HL-60/S4 treated with phorbol 12-myristate 13-acetate at 8.2 ng/mL for 4 days and 3 days (cell line): ENCODE results near the gene PRSS16.
"Not testable (repeated sequence)": the region's sequence is repeated elsewhere in the genome, so short reads cannot be mapped to it uniquely, and the experiment has no call there.

Experiments used
- in situ Hi-C: fragments of 300-500 bp; cut with MboI; formaldehyde crosslinking; loops from 2 replicates; pipeline ENCODE4 v1.15.0; 2022; ENCODE audit warnings: low sequenced_read_pairs

Gene PRSS16, protein sequence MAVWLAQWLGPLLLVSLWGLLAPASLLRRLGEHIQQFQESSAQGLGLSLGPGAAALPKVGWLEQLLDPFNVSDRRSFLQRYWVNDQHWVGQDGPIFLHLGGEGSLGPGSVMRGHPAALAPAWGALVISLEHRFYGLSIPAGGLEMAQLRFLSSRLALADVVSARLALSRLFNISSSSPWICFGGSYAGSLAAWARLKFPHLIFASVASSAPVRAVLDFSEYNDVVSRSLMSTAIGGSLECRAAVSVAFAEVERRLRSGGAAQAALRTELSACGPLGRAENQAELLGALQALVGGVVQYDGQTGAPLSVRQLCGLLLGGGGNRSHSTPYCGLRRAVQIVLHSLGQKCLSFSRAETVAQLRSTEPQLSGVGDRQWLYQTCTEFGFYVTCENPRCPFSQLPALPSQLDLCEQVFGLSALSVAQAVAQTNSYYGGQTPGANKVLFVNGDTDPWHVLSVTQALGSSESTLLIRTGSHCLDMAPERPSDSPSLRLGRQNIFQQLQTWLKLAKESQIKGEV

DNA sequence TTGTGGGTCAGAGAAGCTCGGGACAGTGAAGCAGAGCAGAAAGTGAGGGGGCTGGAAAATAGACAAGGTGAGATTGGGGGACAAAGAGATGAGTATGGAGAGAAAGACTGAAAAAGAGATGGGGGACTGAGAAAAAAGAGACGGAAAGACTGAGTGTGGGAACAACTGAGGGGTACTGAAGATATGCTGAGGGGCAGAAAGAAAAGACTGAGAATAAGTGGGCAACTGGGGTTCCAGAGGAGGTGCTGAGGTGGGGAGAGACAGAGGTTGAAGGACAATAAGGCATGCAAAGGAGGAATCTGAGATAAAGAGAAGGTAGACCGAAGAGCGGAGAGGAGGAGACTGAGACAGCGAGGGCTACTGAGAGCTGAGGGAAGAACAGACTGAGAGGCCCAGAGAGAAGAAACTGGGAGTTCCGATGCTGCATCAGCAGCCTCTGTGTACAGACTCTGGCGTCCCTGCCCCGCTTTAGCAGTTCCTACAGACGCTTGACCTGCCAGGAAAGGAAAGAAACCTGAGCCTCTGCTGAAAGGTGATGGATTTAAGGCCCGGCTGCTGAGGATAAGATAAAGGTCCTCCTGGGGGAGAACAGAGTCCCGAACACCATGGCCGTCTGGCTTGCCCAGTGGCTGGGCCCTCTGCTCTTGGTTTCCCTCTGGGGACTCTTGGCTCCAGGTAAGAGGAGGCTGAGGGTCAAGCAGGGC, at the start of gene PRSS16:
Gene PRSS16 (plus strand): TSS at position 569 of the 704 bp plus-strand sequence. CDS start 37 bp downstream, at position 606.
- in situ Hi-C loops = no loop called here

DNA sequence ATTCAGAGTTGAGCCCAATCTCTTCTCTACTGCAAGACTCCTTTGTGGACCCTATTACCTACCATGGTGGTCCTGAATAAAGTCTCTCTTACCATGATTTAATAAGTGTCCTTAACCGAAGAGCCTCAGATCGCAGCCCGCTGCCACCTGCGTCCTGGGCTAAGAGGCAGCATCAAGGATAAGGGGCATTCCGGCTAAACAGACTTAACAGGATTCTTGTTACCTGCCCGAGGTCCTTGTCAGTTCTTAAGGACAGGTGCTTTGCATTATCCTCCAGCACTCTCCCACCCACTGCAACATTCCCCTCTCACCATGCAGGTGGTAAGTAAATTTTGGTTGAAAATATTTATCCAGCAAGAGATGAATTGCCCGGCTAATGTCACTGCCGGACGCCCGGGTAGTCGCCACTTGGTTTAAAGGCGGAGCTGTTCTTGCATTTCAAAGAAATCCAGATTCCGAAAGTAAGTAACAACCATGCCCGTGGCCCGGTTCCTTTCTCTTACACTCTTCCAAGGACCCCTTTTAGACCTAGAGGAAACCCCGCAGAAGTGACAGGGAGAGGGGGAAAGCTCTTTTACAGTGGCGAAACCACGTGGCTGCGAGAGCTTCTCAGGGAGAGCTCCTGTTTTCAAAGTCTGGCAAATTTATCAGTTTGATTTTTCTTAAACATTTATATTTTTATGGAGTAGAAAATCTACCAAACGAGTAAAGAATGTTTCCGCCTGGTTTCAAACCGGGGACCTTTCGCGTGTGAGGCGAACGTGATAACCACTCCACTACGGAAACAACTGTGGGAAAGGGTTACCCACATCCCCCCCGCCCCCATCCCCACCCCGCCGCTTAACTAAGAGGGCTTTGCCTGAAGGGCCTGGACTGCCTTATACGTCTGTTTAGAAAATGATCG, 41.9 kb upstream of the PRSS16 start:
- in situ Hi-C loops = no loop called here

DNA sequence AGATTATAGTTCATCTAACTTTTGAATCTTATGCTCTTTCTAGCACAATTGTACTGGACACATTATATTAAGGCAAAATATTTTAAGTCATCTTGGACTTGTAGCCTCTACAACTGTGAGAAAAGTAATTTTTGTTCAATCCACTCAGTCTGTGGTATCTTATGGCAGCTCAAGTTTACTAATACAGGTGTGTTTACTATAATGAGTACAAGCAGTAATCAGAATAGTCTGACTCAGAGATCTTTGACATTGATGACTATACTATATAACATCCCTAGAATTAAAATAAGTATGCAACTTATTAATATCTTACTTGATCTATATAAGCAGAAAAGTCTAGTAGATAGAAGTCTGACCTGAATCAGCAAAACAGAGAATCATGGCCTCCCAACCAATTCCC, 40.7 kb upstream of the PRSS16 start:
- in situ Hi-C loops = no loop called here

DNA sequence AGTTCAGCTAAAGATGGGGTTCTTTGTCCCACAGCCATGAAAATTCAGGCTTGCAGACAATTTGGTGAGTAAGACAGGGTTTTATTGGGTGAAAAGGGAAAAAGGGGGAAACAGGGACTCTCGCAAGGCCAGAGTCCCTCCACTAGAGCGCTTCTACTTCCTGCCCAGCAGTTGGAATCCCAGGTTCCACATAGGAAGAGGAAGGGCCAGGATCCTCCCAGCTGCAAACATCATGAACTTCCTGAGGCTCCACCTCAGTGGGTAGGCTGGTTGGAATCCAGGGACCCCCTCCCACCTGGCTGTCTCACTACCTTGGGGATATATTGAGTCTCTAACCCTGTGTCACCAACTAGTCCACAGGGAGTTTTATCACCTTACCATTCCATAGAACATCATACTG, 39.5 kb upstream of the PRSS16 start:
- in situ Hi-C loops = no loop called here

DNA sequence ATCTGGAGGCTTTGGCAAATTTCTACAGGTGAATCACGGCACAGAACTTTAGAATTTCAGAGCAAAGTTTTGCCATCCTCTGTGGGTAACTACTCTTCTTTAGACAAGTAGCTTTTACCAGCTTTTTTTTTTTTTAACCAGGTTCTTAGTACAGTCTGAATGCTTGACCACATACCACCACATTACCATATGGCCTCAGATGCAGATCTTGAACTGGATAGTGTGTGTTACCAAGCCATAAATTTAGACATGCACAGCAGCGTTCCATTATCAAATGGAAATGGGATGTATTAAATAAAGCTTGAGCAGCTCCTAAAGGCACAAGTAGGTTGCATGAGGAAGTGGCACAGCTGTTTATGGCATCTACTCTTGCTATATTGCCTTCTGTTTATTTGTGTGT, 38.3 kb upstream of the PRSS16 start:
- in situ Hi-C loops = no loop called here

DNA sequence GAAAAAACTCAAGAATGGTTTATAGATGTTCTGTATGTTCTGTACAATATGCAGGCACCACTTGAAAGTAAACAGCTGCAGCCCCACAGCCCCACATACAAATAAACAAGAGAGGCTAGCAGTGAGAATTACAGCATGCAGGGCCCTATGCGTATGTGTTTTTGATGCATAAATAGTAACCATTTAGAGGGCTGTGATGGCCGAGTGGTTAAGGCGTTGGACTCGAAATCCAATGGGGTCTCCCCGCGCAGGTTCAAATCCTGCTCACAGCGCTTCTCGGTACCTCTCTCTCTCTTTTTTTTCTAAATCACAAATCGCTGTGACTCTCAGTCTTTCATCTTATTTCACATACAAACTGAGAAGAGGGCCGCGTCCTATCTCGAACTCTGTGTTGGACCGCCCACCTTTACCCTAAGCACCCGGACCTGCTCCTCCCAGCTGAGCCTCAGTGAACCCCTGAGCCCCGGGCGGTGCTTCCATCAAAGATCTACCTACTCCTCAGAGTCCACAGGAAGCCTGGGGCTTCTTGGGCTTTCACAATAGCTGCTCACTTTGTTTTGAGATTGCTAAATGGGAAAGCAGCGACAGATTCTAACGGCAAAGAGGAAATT, 37.7 kb upstream of the PRSS16 start:
- in situ Hi-C loops = no loop called here

DNA sequence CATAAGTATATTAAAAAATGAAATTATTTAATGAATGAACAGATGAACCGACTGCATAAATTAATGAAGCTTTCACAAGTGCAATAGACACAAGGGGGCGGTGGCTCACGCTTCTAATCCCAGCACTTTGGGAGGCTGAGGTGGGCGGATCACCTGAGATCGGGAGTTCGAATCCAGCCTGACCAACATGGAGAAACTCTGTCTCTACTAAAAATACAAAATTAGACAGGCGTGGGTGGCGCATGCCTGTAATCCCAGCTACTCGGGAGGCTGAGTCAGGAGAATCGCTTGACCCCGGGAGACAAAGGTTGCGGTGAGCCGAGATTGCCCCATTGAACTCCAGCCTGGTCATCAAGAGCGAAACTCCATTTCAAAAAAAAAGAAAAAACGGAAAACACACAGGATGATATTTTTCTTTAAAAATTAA, 34.4 kb upstream of the PRSS16 start:
- in situ Hi-C loops = not testable (repeated sequence)

DNA sequence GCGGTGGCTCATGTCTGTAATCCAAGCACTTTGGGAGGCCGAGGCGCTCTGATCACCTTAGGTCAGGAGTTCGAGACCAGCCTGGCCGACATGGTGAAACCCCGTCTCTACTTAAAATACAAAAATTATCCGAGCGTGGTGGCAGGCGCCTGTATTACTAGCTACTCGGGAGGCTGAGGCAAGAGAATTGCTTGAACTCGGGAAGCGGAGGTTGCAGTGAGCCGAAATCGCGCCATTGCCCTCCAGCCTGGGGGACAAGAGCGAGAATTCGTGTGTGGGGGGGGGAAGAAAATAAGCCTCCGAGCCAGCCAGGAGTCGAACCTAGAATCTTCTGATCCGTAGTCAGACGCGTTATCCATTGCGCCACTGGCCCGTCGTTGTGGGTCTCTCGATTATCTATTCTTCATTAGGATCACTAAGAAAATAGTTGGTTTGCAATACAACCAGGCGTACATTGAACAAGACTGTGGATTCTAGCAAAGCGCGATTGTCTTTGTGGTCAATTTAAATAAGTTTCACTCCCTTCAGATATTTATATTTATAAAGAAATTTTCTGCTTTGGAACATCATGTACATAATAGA, 33.9 kb upstream of the PRSS16 start:
- in situ Hi-C loops = no loop called here

DNA sequence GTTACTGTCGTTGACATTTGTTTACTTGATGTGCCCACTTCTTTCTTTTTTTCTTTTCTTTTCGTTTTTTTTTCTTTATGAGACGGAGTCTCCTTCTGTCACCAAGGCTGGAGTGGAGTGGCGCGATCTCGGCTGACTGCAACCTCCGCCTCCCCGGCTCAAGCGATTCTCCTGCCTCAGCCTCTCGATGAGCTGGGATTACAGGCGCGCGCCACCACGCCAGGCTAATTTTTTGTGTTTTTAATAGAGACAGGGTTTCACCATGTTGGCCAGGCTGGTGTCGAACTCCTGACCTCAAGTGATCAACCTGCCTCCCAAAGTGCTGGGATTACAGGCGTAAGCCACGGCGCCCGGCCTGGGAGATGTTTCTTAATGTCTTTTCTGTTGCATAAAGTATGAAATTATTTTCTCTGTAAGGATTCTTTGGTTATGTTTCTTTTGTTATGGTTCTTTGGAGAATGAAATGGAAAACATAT, 33.3 kb upstream of the PRSS16 start:
- in situ Hi-C loops = no loop called here

DNA sequence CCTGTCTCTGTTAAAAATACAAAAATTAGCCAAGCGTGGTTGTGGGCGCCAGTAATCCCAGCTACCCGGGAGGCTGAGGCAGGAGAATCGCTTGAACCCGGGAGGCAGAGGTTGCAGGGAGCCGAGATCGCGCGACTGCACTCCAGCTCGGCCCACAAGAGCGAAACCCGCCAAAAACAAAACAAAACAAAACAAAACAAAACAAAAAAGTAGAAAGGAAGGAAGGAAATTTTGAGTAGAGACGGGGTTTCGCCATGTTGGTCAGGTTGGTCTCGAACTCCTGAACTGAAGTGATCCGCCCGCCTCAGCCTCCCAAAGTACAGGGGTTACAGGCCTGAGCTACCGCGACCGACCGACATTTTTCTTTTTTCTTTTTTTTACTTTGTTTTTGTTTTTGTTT, 30.6 kb upstream of the PRSS16 start:
- in situ Hi-C loops = no loop called here

DNA sequence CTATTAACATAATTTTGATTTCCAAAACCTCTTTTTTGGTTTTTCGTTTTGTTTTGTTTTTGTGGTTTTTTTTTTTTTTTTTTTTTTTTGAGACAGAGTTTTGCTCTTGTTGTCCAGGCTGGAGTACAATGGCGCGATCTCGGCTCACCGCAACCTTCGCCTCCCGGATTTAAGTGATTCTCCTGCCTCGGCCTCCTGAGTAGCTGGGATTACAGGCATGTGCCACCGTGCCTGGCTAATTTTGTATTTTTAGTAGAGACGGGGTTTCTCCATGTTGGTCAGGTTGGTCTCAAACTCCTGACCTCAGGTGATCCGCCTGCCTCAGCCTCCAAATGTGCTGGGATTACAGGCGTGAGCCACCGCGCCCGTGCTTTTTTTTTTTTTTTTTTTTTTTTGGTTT, 24.5 kb upstream of the PRSS16 start:
- in situ Hi-C loops = not testable (repeated sequence)

DNA sequence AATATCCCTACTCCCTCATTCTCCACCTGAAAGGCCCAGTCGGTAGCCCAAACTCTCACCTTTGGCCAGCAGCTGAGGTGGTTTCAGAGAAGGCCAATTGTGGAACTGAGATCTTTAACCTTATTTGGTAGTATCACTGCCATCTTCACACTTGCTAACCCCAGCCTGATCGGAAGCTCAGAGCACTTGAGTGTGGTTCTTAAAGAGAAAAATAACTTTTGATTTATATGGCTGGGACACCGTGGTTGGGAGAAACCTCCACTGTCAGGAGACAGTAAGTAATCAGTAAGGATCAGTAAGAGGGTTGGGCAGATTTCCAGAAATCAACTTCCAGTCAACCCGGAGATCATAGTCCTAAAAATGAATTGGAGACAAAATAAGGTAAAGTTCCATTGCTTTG, 22.8 kb upstream of the PRSS16 start:
- in situ Hi-C loops = no loop called here

DNA sequence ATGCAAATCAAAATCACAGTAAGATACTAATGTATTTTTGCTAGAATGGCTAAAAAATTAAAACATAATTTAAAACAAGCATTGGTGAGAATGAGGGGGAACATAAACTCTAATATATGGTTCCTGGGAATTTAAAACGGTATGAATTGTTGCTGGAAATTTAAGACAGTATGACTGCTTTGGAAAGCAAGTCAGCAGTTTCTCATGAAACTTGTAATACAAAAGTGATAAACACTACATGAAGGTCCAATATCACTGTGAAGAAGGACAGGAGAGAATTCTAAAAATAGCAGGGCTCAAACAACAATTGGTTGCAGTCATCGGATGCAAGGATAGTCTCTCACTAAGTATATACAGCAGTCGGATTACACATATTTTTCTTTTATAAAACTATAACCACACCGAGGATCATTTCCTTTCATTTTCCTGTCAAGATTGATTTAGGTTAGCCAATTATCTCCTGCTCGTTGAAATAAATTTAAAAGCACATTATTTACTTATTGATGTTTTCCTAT, 18.5 kb upstream of the PRSS16 start:
- in situ Hi-C loops = no loop called here

DNA sequence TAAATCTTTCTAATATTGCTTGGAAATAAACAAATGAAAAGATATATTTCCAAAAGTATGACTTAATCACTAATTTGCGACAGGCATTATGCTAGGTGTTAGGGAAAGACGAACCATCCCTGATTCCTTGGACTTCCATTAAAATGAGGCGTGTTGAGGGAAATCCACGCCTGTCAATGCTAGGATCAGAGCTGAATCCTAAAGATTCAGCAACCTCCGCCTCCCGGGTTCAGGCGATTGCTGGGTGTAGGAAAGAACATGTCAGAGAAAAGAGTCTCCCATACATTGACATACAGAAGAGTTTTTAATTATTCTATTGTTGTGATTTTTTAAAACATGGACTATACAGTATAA, 16.8 kb upstream of the PRSS16 start:
- in situ Hi-C loops = no loop called here

DNA sequence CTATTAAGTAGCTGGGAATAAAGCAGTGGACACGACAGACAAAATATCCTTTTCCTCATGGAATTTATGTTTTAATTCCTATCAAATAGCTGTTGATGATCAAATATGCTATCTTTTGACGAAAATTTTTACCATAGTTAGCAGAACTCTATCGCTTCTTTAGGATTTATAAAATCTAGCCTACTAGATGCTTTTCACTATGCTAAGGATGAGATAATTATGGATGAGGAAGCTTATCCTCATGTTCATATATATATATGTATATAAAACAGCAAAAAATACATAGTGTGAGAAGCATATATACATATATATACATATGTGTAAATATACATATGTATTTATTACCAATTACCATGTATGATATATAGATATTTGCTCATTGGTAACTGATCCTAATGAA, 12.9 kb upstream of the PRSS16 start:
- in situ Hi-C loops = no loop called here

DNA sequence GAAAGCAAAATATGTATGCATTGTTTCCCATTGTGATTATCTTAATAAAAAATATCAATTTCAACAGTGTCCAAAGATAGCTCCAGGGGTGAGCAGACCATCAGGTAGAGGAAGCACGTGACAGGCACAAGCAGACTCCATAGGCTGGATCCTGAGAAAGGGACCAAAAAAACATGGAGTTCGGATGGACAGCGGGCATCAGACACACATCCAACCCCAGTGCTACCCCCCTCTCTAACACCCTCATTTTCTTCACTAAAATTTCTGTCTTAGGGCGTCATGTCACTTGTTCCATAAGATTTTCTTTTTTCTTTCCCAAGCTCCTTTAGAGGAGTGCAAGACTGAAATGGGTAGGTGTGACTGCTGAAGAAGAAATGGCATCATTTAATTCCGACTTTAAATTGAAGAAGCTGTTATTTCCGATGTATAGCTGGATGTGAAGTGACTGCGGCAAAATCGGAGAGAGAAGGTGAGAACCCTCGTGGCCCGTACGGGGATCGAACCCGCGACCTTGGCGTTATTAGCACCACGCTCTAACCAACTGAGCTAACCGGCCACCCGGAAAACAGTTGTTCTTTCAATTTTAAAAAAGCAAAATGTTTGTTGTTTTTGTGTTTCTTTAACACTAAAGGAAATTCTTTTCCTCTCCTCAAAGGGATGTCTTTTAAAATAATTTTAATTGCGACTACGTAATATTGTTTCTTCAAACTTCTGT, 10.3 kb upstream of the PRSS16 start:
- in situ Hi-C loops = no loop called here

DNA sequence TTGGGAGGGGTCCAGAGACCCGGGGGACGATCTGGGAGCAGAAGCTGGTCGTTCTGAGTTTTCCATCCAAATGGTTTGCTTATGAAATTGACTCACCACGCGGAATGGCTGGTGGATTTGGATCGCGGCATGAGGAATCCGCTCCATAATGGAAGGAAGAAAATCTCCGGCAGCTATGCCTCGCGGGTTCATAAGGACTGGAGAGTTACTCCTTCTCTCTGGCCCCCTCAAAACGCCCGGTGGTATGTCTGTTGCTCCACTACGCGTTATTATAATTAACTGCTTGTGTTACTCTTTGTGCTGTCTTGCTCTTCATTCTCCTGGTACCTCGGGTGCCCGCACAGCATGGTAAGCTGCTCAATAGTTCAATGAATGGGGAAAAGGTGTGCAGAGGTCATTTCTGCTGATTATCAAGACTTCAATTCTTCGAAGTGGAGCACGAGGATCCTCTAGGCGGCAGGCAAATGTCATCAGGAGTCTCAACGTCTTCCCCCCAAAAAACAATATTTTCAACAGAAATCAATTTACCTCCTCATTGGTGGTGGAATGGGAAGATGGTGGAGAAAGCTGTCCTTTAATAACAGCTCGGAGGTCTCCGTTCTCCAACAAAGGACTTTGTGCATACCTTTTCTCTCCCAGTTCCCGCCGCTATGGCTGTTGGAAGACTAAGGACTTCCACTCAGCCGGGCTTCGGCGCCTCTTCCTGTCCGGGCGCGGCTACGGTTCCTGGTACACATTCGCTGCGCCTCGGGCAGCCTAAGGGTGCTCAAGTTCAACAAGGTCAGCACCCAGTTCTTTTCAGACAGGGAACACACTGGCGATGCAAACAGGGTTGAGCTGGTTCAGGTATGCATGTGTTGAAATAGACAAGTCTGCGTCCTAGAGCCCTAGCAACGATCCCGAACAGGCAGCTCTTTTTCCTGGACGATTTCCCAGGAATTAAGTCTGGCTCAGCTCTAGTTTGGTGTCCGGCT, 9.2 kb upstream of the PRSS16 start:
- in situ Hi-C loops = no loop called here

DNA sequence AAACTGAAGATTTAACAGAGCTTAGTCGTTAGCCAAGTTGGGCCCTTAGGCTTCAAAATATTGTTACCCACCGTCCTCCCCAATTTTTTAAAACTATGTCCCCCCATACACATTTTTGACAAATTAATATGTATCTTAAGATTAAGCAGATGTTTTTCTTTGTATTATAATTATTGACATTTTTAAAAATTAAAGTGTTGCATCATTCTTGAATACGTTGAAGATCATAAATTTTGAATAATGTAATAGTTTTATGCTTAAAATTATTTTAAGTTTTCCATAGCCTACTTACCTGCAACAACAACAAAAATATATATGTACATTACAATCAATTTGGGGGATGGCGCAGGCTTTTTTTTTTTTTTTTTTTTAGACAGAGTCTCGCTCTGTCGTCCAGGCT, 8.2 kb upstream of the PRSS16 start:
- in situ Hi-C loops = no loop called here
